ENCODE measurements around the gene TIMM44. TPM values are rescaled to one million over a fixed set of nuclear protein-coding genes. Genes with fewer than 3 reads are reported as not detected.

The TIMM44 gene
- total RNA-seq, 1 experiment from 2014 or later: 142 TPM

GRCh38 chr19:7917267-7918061, 26.0 kb downstream of the TIMM44 start:
- CTCF ChIA-PET: interaction anchor here (0.6 to 1.7 kb wide), 7 partner anchors 12 to 1941 kb away, joined by 3 to 6 read pairs (median 3); no protein-coding TSS in a partner anchor
- POLR2A ChIA-PET: interaction anchor here (0.6 to 3.7 kb wide), 9 partner anchors 9 to 1845 kb away, joined by 3 to 20 read pairs (median 4); partner anchors contain the start of genes MAP2K7 and TIMM44
- no peak for TF ChIP-seq CTCF (IDR thresholded peaks at IDR 0.05; ENCODE audit: unreplicated experiment)
- peaks cover 30% of the 10 kb centered on the region for H3K36me3 Mint-ChIP-seq (ENCODE audit: insufficient read depth, unreplicated experiment)
- H3K4me3 Mint-ChIP-seq (ENCODE audit: unreplicated experiment): peak overlapping the region; percentile 68
- no peak for DNase-seq (ENCODE audit: unreplicated experiment)
- intact Hi-C loops (cut with micrococcal nuclease): no loop called here
- no TSS peak for BruUV-seq (replicated peaks)
- no peak overlapping the region for H3K27ac Mint-ChIP-seq (ENCODE audit: low read depth, unreplicated experiment)
- peaks cover 19% of the 10 kb centered on the region for H3K4me1 Mint-ChIP-seq (ENCODE audit: insufficient read depth, unreplicated experiment)
- H3K27me3 Mint-ChIP-seq (ENCODE audit: insufficient read depth, unreplicated experiment): no peaks in the 10 kb centered on the region
- H3K9me3 Mint-ChIP-seq (ENCODE audit: unreplicated experiment): no peaks in the 10 kb centered on the region

GRCh38 chr19:7916955-7917266, 26.6 kb downstream of the TIMM44 start:
- ChIA-PET CTCF (interaction anchor here (0.6 to 1.7 kb wide), 7 partner anchors 11 to 1941 kb away, joined by 3 to 6 read pairs (median 3); no protein-coding TSS in a partner anchor), POLR2A (interaction anchor here (0.6 to 3.7 kb wide), 7 partner anchors 12 to 1845 kb away, joined by 3 to 20 read pairs (median 4); partner anchors contain the start of genes MAP2K7 and TIMM44)
- BruUV-seq (replicated peaks): no TSS peak
- H3K27me3 Mint-ChIP-seq (ENCODE audit: insufficient read depth, unreplicated experiment): no peaks in the 10 kb centered on the region
- no peak for TF ChIP-seq CTCF (IDR thresholded peaks at IDR 0.05; ENCODE audit: unreplicated experiment)
- no peak overlapping the region for H3K27ac Mint-ChIP-seq (ENCODE audit: low read depth, unreplicated experiment)
- intact Hi-C loops (cut with micrococcal nuclease): no loop called here
- DNase-seq (ENCODE audit: unreplicated experiment): no peak
- H3K36me3 Mint-ChIP-seq (ENCODE audit: insufficient read depth, unreplicated experiment): peaks cover 34% of the 10 kb centered on the region
- H3K4me3 Mint-ChIP-seq (ENCODE audit: unreplicated experiment): peak overlapping the region; percentile 68
- peaks cover 15% of the 10 kb centered on the region for H3K4me1 Mint-ChIP-seq (ENCODE audit: insufficient read depth, unreplicated experiment)
- no peaks in the 10 kb centered on the region for H3K9me3 Mint-ChIP-seq (ENCODE audit: unreplicated experiment)

GRCh38 chr19:7916103-7916954, 27.1 kb downstream of the TIMM44 start:
- ChIA-PET POLR2A (interaction anchor here (0.8 to 3.7 kb wide), 6 partner anchors 13 to 65 kb away, joined by 3 to 20 read pairs (median 4); partner anchors contain the start of genes MAP2K7 and TIMM44), CTCF (interaction anchor here (0.6 to 1.7 kb wide), 7 partner anchors 11 to 85 kb away, joined by 3 to 6 read pairs (median 3); no protein-coding TSS in a partner anchor)
- H3K9me3 Mint-ChIP-seq (ENCODE audit: unreplicated experiment): no peaks in the 10 kb centered on the region
- H3K4me3 Mint-ChIP-seq (ENCODE audit: unreplicated experiment): peak overlapping the region; percentile 68
- TF ChIP-seq CTCF (IDR thresholded peaks at IDR 0.05; ENCODE audit: unreplicated experiment): no peak
- H3K27ac Mint-ChIP-seq (ENCODE audit: low read depth, unreplicated experiment): no peak overlapping the region
- peaks cover 30% of the 10 kb centered on the region for H3K36me3 Mint-ChIP-seq (ENCODE audit: insufficient read depth, unreplicated experiment)
- DNase-seq (ENCODE audit: unreplicated experiment): no peak
- no TSS peak for BruUV-seq (replicated peaks)
- no peaks in the 10 kb centered on the region for H3K27me3 Mint-ChIP-seq (ENCODE audit: insufficient read depth, unreplicated experiment)
- intact Hi-C loops (cut with micrococcal nuclease): no loop called here
- peaks cover 13% of the 10 kb centered on the region for H3K4me1 Mint-ChIP-seq (ENCODE audit: insufficient read depth, unreplicated experiment)

All from MCF 10A (cell line).